HG02973 (cell line): Measurements from ENCODE around the gene UNC5A.

Experiments used
- ATAC-seq: cut with Tn5 transposase; IDR thresholded peaks from one replicate; pipeline ENCODE4 v1.9.1; 2021; ENCODE audit warnings: moderate library complexity; ENCODE audit not compliant: unreplicated experiment

UNC5A gene

DNA sequence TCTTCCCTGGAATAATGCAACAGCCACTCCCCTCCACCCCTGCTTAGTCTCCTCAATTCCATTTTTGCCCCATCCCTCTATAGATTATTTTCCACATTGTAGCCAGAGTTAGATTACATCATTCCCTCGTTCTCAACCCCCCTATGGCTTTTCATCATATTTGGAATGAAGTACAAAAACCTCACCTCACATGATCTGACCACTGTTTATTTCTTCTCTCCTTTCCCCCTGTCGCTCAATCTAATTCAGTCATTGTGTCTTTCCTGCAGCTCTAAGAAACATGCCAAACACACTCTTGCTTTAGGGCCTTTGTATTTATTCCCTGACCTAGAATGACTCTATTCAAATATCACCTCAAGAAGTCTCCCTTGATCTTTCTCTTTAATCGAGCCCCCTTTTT lies 111.4 kb downstream of the UNC5A start:
- no peak for ATAC-seq

DNA sequence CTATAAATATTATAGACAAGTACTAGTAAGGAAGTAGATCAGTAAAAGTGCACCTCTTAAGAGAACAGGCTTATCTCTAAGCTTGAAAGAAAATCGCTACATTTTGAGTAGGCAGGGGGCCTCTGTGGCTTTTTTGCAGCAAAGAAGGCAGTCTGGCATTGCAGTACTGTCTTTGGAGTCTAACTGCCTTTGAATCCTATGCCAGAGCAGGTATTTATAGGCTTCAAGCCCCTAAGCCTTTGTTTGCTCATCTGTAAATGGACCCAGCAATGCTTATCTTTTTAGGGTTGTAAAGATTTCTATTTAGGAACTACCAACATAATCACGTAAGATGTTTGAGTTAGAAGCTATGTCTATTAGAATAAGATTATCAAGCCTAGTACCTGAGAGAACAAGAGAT lies 112.5 kb downstream of the UNC5A start:
- ATAC-seq, result no peak

DNA sequence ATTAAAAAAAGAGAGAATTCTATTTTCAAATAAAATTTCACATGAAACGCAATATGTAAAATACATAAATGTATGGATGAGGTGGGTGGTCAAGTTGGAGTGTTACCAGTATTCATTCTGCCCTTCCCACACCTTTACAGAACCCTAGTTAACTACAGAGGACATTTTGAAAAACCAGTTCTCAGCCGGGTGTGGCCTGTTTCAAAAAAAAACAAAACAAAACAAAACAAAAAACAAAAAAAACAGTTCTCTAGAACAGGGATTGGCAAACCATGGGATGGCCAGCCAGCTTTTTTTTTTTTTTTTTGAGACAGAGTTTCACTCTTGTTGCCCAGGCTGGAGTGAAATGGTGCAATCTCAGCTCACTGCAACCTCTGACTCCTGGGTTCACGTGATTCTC lies 117.2 kb downstream of the UNC5A start:
- ATAC-seq, result no peak

DNA sequence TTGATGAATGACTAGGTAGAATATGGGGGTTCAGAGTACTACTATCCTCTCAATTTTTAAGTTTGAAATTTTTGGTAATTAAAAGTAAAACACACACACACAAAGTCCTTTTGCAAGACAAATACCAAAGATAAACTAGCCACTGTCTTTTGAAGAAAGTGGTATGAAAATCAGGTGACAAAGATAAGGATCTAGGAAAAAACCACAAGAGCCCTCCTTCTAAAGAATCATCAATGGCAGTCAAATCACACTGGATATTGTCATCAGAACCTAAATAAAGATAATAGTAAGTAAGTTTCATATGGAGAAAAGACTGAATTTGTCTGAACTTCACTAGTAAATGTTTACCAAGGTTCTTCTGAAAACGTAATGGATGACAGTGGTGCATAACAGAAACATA lies 119.3 kb downstream of the UNC5A start:
- no peak for ATAC-seq
